NCI-H1092 (cell line): ENCODE measurements around the gene SLITRK1.

Experiments
- DNase-seq: peaks from one replicate; lab custom pipeline; 2025; lab: John Stamatoyannopoulos, UW

SLITRK1 gene

GRCh38 chr13:83867708-83868107 lies 14.6 kb downstream of the SLITRK1 start:
- DNase-seq, result no peak

- no peak for DNase-seq
These were observed 16.8 kb downstream of the SLITRK1 start for GRCh38 chr13:83865161-83866137.

- no peak for DNase-seq
These were observed 28.5 kb downstream of the SLITRK1 start for GRCh38 chr13:83853771-83854170.

GRCh38 chr13:83845106-83845505 lies 37.2 kb downstream of the SLITRK1 start:
- DNase-seq, result no peak

GRCh38 chr13:83839146-83839545 lies 43.1 kb downstream of the SLITRK1 start:
- DNase-seq, result no peak

- no peak for DNase-seq
These were observed 50.5 kb downstream of the SLITRK1 start for GRCh38 chr13:83831796-83832195.

GRCh38 chr13:83829810-83830209 lies 52.5 kb downstream of the SLITRK1 start:
- DNase-seq, result no peak

GRCh38 chr13:83827338-83827737 lies 54.9 kb downstream of the SLITRK1 start:
- no peak for DNase-seq
